B cell (primary cell): ENCODE measurements around the gene KEL. TPM values are rescaled to one million over a fixed set of nuclear protein-coding genes. Genes with fewer than 3 reads are reported as not detected.

Source experiments
- ATAC-seq: fragments of 200-7000 bp; cut with Tn5 transposase; one replicate; pipeline ENCODE4 v1.10.0; 2021; ENCODE audit warnings: low read depth, mild to moderate bottlenecking, moderate number of reproducible peaks, moderate library complexity
- CTCF ChIA-PET: fragments of 350-600 bp; sonication (Branson Sonifier 250); formaldehyde crosslinking; loops from one replicate; lab custom pipeline; 2021; ENCODE audit warnings: antibody characterized with exemption, inconsistent platforms; lab: Charles Lee
- POLR2A ChIA-PET: fragments of 350-600 bp; sonication (Branson Sonifier 250); formaldehyde crosslinking; loops from one replicate; lab custom pipeline; 2021; ENCODE audit warnings: antibody characterized with exemption; lab: Charles Lee
- DNase-seq: peaks from one replicate; pipeline ENCODE4 v3.0.0; 2013
- H2AFZ ChIP-seq: 2 replicates; pipeline ENCODE4 v1.6.1; 2012; ENCODE audit warnings: mild to moderate bottlenecking, low read depth, low read length; ENCODE audit not compliant: insufficient read depth, poor library complexity, severe bottlenecking
- H3K27ac ChIP-seq, 2 donors: 1 replicate in 1 of 2; 2 replicates in 1 of 2; pipeline ENCODE4 v1.5.1; 2012 to 2013; ENCODE audit warnings: low read length in 2 of 2, mild to moderate bottlenecking in 2 of 2, moderate library complexity in 1 of 2
- H3K27me3 ChIP-seq, 4 experiments: fragments of 200-600 bp in 1 of 4; sonication (generic) in 1 of 4; replicated peaks in 1 of 4; 1 replicate in 2 of 4; 2 replicates in 2 of 4; pipeline versions ENCODE4 v1.6.1 to v1.7.0; 2013 to 2016; ENCODE audit warnings: low read length in 3 of 4, mild to moderate bottlenecking in 2 of 4, mixed read lengths in 1 of 4, moderate library complexity in 1 of 4; ENCODE audit not compliant: insufficient read depth in 4 of 4, control insufficient read depth in 3 of 4; ENCODE audit errors: control extremely low read depth in 1 of 4
- H3K36me3 ChIP-seq, 2 experiments: replicated peaks in 1 of 2; 1 replicate in 1 of 2; 2 replicates in 1 of 2; pipeline versions ENCODE4 v1.6.1 to v1.7.1; 2013; ENCODE audit warnings: low read length in 1 of 2; ENCODE audit not compliant: insufficient read depth in 2 of 2, control insufficient read depth in 1 of 2; ENCODE audit errors: control extremely low read depth in 1 of 2, extremely low read depth in 1 of 2
- H3K4me1 ChIP-seq, 2 donors: fragments of 200-600 bp in 1 of 2; sonication (generic) in 1 of 2; 1 replicate in 1 of 2; 2 replicates in 1 of 2; pipeline versions ENCODE4 v1.5.1 to v1.6.1; 2013 to 2017; ENCODE audit warnings: low read length in 2 of 2; ENCODE audit not compliant: control insufficient read depth in 2 of 2, insufficient read depth in 2 of 2
- H3K4me2 ChIP-seq: replicated peaks from 2 replicates; pipeline ENCODE3; 2012; ENCODE audit warnings: mild to moderate bottlenecking, low read depth, low read length; ENCODE audit not compliant: poor library complexity, severe bottlenecking
- H3K4me3 ChIP-seq, 5 experiments: fragments of 200-600 bp in 1 of 5; sonication (generic) in 1 of 5; 1 replicate in 3 of 5; 2 replicates in 2 of 5; pipeline versions ENCODE4 v1.5.1 to v1.7.0; 2011 to 2016; ENCODE audit warnings: low read length in 4 of 5, mild to moderate bottlenecking in 4 of 5, low read depth in 2 of 5, control low read depth in 1 of 5, moderate library complexity in 1 of 5; ENCODE audit not compliant: insufficient read depth in 1 of 5; ENCODE audit errors: control extremely low read depth in 1 of 5, extremely low read depth in 1 of 5
- H3K79me2 ChIP-seq: fragments of 200-600 bp; sonication (generic); one replicate; pipeline ENCODE4 v1.6.0; 2016; ENCODE audit warnings: low read length; ENCODE audit not compliant: control insufficient read depth, insufficient read depth
- H3K9ac ChIP-seq: fragments of 200-600 bp; sonication (generic); 2 replicates; pipeline ENCODE4 v1.6.1; 2017; ENCODE audit warnings: mild to moderate bottlenecking, low read length, moderate library complexity
- H3K9me3 ChIP-seq, 3 donors: one replicate each; pipeline versions ENCODE4 v1.6.1 to v1.7.1; 2013; ENCODE audit warnings: low read length in 2 of 3; ENCODE audit not compliant: control insufficient read depth in 2 of 3, insufficient read depth in 1 of 3; ENCODE audit errors: control extremely low read depth in 1 of 3
- H4K20me1 ChIP-seq: 2 replicates; pipeline ENCODE4 v1.6.0; 2012; ENCODE audit warnings: mild to moderate bottlenecking, low read length; ENCODE audit not compliant: insufficient read depth, control insufficient read depth, poor library complexity, severe bottlenecking
- H3K27ac Mint-ChIP-seq: one replicate; pipeline ENCODE4 v1.8.0; 2021; ENCODE audit warnings: mixed read lengths
- H3K27me3 Mint-ChIP-seq: one replicate; pipeline ENCODE4 v1.8.0; 2021; ENCODE audit warnings: mixed read lengths
- H3K4me1 Mint-ChIP-seq: one replicate; pipeline ENCODE4 v1.8.0; 2021; ENCODE audit warnings: mixed read lengths
- H3K4me3 Mint-ChIP-seq: one replicate; pipeline ENCODE4 v1.8.0; 2021; ENCODE audit warnings: mixed read lengths
- H3K9me3 Mint-ChIP-seq: one replicate; pipeline ENCODE4 v1.8.0; 2022; ENCODE audit warnings: mixed read lengths; ENCODE audit not compliant: insufficient read depth
- CTCF ChIP-seq: fragments of 200-600 bp; IDR thresholded peaks from one replicate; pipeline ENCODE4 v1.8.0; 2022; ENCODE audit warnings: antibody characterized with exemption, mild to moderate bottlenecking
- EZH2 ChIP-seq: IDR thresholded peaks from 2 replicates; pipeline ENCODE4 v1.6.1; 2012; ENCODE audit warnings: borderline replicate concordance, low read depth, mild to moderate bottlenecking, moderate library complexity, low read length; ENCODE audit not compliant: insufficient read depth, poor library complexity, severe bottlenecking
- WGBS: methylation state at CpG from one replicate; pipeline ENCODE4 v1.1.5; 2013; ENCODE audit warnings: missing lambda C conversion rate; ENCODE audit not compliant: insufficient coverage; 5-methylcytosine and 5-hydroxymethylcytosine counted together
- intact Hi-C: fragments of 100-400 bp; cut with micrococcal nuclease; formaldehyde crosslinking; loops from one replicate; pipeline ENCODE4 v1.10.0; 2022
- polyA plus RNA-seq: library from polyadenylated mRNA; depleted of rRNA; stranded (reverse); fragments of >200 nt; gene quantifications from 2 replicates; pipeline ENCODE4 v1.2.3, GENCODE V29; 2012
- total RNA-seq, 2 donors: library from RNA; stranded (reverse); fragments of 120-200 nt in 1 of 2; gene quantifications; 1 replicate in 1 of 2; 2 replicates in 1 of 2; pipeline versions ENCODE4 v1.2.3 to v1.2.4, GENCODE V29; 2013 to 2022

KEL gene
- total and polyA plus RNA-seq, 2 donors (not counting 1 experiment from before 2014, with no cell fraction given), result 0.27 to 0.71 TPM

GRCh38 chr7:142906643-142907042, 55.5 kb downstream of the KEL start:
- no peak for ATAC-seq

GRCh38 chr7:142905759-142906158, 56.4 kb downstream of the KEL start:
- intact Hi-C loops, result no loop called here
- CTCF ChIA-PET, result no interaction called here

More at GRCh38 chr7:142906643-142907042, 55.5 kb downstream of the KEL start:
- Histone ChIP-seq H3K4me3 (no peak overlapping the region), H3K4me2 (no peak overlapping the region), H3K27ac (no peak overlapping the region), H3K4me1 (no peaks in the 10 kb centered on the region), H3K27me3 (peaks cover 0 to 6% (median 2%) of the 10 kb centered on the region in 4 experiments), H4K20me1 (no peaks in the 10 kb centered on the region), H3K79me2 (no peaks in the 10 kb centered on the region), H3K9me3 (peaks cover 0 to 8% (median 3%) of the 10 kb centered on the region in 3 donors), H2AFZ (no peak overlapping the region), H3K9ac (no peak overlapping the region), H3K36me3 (no peaks in the 10 kb centered on the region)
- Mint-ChIP-seq H3K9me3 (no peaks in the 10 kb centered on the region), H3K4me3 (no peak overlapping the region), H3K4me1 (no peaks in the 10 kb centered on the region), H3K27ac (no peak overlapping the region), H3K27me3 (peaks cover 28% of the 10 kb centered on the region)
- TF ChIP-seq EZH2, result no peak
- TF ChIP-seq CTCF, result no peak
- ChIA-PET POLR2A (no interaction called here), CTCF (no interaction called here)
- no peak for DNase-seq
- intact Hi-C loops, result no loop called here
- WGBS, result no CpG with 5 or more reads among the region's 2 CpGs

More at GRCh38 chr7:142905759-142906158, 56.4 kb downstream of the KEL start:
- POLR2A ChIA-PET, result no interaction called here
- Mint-ChIP-seq H3K4me3 (no peak overlapping the region), H3K9me3 (no peaks in the 10 kb centered on the region), H3K27ac (no peak overlapping the region), H3K4me1 (no peaks in the 10 kb centered on the region), H3K27me3 (peaks cover 23% of the 10 kb centered on the region)
- Histone ChIP-seq H3K4me3 (no peak overlapping the region), H2AFZ (no peak overlapping the region), H4K20me1 (no peaks in the 10 kb centered on the region), H3K9me3 (peaks cover 0 to 8% (median 3%) of the 10 kb centered on the region in 3 donors), H3K9ac (no peak overlapping the region), H3K27ac (no peak overlapping the region), H3K4me2 (no peak overlapping the region), H3K36me3 (no peaks in the 10 kb centered on the region), H3K27me3 (peaks cover 0 to 4% (median 2%) of the 10 kb centered on the region in 4 experiments), H3K4me1 (no peaks in the 10 kb centered on the region), H3K79me2 (no peaks in the 10 kb centered on the region)
- DNase-seq (no peak), ATAC-seq (no peak)
- TF ChIP-seq EZH2 (no peak), CTCF (no peak)
- WGBS, result 82% methylated on average over 2 of the region's 2 CpGs
